GM12872 (cell line): Measurements from ENCODE around the gene PTPRU.

Experiments used
- TF ChIP-seq, protein P1 (sequence below): IDR thresholded peaks from 3 replicates; pipeline ENCODE4 v1.5.1; 2011; ENCODE audit warnings: low read depth, mild to moderate bottlenecking, low read length, moderate library complexity; ENCODE audit not compliant: insufficient read depth

The PTPRU gene

DNA sequence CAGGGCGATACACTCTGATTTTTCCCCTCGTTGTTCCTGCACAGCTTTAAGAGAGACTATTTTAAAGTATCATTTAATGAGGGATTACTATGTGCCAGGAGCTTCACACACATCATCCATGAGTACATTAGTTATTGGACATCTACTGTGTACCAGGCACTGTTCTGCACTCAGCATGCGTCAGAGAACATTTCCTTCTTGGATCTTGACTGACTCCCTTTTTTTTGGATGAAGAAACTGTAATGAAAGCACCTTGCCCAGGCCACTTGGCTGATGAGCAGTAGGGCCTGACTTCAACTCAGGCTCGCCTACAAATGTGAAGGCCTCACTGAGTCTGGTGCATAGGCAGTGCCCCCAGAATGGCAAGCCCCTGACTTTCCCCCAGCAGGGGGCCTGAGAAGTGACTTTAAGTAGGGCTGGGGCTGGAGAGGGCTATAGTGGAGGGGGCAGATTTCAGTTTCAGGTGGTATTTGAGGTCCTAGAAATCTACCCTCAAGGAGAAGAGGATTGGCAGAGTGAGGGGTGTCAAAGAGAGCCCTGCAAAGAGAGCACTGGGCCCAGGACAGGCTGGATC is 50.0 kb downstream of the PTPRU start:
- TF ChIP-seq, protein P1, sequence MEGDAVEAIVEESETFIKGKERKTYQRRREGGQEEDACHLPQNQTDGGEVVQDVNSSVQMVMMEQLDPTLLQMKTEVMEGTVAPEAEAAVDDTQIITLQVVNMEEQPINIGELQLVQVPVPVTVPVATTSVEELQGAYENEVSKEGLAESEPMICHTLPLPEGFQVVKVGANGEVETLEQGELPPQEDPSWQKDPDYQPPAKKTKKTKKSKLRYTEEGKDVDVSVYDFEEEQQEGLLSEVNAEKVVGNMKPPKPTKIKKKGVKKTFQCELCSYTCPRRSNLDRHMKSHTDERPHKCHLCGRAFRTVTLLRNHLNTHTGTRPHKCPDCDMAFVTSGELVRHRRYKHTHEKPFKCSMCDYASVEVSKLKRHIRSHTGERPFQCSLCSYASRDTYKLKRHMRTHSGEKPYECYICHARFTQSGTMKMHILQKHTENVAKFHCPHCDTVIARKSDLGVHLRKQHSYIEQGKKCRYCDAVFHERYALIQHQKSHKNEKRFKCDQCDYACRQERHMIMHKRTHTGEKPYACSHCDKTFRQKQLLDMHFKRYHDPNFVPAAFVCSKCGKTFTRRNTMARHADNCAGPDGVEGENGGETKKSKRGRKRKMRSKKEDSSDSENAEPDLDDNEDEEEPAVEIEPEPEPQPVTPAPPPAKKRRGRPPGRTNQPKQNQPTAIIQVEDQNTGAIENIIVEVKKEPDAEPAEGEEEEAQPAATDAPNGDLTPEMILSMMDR: no peak

DNA sequence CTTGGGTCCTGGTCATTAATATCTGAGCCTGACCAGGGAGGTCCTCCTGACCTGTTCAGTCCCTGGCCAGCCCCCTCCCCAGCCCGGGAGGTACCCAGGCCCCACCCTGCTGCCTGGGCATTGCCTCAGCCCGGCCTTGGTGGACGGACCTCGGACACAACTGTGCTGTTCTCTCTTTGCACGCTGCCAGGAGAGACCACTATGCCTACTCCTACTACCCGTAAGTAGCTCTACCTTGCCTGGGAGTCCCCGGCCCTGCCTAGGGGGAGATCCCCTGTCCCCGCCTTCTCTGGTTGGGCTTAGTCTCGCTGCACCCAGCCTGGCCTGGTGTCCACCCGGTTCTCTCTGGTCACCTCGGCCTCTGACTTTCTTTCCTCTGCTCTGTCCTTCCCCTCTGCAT is 53.2 kb downstream of the PTPRU start:
- TF ChIP-seq, protein P1: no peak

DNA sequence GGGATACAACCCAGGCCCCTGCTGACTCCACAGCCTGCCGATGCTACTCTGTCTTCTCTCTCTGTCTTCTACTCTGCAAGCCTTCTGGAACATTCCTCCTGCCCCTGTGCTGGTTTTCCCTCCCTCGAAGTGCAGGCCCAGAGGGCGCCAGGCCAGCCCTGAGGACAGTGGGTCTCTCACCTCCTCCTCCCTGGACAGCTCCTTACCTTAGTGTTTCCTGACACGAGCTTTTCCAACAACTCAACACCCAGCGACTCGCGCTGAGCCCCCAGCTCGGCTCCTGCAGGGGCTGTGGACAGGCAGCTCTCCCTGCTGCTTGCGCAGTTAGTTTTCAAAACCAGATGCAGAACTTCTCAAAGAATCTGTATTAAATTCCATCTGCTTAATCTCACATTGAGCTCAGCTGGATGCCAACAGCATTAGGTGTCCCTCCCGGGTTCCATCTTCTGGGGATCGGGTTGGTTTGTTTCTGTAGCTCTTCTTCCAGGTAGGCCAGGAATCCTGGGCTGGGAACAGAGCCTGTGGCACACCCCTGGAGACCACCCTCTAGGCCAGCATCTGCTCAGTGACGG is 54.2 kb downstream of the PTPRU start:
- TF ChIP-seq, protein P1: no peak

DNA sequence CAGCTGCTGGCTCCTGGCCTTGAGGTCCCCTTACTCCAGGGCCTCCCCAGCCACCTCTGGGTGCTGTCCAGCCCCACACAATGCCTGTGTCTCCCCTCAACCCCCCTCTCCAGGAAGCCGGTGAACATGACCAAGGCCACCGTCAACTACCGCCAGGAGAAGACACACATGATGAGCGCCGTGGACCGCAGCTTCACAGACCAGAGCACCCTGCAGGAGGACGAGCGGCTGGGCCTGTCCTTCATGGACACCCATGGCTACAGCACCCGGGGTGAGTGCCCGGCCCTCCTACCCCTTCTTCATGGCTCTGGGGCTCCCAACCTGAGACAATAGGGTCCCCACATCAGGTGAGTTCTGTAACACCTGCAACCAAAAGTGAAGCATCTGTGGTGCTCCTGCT is 55.4 kb downstream of the PTPRU start:
- TF ChIP-seq, protein P1: no peak

DNA sequence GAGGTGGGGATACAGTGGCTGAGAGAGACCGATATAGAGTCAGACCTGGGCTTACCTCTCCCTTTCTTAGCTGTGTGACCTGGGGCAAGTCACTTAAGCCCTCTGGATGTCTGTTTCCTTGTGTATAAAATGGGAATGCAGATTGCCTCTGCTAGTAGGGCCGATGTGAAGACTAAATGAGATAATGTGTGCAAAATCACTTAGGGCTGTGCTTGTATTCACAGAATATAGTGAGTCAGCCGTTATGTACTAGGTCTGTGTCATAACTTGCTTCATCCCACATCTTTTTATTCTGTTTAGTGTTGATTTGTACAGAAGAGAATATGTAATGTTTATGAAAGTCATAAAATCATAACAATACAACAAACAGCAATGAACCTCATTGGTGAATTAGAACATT is 56.0 kb downstream of the PTPRU start:
- TF ChIP-seq, protein P1: no peak

DNA sequence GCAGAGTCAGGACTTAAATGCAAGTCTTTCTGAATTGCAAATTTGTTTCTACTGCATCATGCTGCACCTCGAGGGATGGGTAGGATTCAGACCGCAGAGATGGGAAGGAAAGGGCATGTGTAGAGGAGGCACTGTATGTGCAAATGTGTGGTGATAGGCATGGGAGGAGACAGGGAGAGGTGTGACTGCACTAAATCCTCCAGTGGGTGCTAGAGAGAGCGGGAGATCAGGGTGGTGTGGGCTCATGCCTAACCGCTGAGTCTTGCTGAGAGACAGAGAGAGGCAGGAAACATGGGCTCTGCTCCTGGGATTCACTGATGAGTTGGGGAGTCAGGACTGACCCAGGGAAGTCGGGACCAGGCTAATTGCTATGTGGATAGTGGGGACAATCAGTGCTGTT is 61.1 kb downstream of the PTPRU start:
- TF ChIP-seq, protein P1: no peak

DNA sequence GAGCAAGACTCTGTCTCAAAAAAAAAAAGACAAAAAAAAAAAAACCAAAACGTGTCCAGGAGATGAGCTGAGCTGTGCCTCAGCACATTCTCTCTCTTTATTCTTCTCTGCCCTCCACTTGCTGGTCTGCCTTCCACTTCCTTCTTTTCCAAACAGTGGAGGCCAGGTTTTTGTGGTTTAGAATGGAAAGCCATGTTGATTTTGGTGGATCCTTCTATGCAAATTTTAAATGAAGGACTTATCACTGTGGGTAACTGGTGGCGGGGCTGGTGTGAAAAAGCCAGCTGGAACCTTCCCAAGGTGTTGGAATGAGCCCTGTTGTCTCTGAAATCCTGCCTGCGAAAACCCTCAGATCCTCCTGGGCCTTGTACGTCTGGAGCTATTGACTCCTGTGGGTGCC is 61.9 kb downstream of the PTPRU start:
- TF ChIP-seq, protein P1: no peak
